HG03039 (cell line): ENCODE measurements around the gene ZNF865.
A peak's percentile ranks its signal among the peaks of the same experiment; 100 is the strongest.

Experiments used
- ATAC-seq: cut with Tn5 transposase; IDR thresholded peaks from one replicate; pipeline ENCODE4 v1.9.1; 2021; ENCODE audit warnings: mild to moderate bottlenecking, moderate library complexity; ENCODE audit not compliant: unreplicated experiment

ZNF865 gene

GRCh38 chr19:55643887-55644176 lies 38.4 kb downstream of the ZNF865 start:
- no peak for ATAC-seq

DNA sequence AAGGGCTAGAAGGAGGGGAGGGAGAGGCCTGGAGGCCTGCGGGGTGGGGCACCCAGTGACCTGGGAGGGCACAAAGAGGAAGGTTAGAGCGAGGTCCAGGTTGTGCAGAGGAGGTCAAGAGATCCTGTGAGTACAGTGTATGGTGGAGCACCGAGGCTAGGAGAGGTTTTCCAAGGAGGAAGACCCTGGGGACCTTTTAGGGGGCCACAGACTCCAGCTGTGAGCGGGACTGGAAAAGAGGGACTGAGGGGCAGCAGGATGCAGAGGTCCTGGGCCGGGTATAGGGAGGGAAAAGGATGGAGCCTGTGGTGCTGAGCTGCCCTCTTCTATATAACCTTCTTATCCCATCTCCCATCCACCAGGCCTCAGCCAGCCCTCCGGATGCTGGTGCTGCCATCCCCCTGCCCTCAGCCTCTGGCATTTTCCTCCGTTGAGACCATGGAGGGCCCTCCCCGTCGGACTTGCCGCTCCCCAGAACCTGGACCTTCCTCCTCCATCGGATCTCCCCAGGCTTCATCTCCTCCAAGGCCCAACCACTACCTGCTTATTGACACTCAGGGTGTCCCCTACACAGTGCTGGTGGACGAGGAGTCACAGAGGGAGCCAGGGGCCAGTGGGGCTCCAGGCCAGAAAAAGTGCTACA lies 38.9 kb downstream of the ZNF865 start:
- ATAC-seq, result no peak

DNA sequence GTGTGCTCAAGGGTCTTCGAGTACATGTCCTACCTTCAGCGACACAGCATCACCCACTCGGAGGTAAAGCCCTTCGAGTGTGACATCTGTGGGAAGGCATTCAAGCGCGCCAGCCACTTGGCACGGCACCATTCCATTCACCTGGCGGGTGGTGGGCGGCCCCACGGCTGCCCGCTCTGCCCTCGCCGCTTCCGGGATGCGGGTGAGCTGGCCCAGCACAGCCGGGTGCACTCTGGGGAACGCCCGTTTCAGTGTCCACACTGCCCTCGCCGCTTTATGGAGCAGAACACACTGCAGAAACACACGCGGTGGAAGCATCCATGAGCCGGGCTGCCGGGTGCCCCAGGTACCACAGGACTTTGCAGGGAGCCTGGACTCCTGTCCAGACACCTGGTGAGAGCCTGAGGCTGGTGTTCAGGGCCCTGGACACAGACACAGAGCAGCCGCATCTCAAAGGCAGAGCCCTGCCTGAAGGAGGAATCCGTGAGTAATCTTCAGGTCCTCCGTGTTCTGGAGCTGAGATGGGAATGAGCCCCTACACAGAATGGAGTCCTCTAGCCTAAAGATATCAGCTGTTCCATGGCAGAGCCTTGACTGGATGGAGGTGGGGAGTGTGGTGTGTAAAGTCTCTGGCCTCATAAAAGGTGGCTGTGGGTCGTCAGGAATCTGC lies 39.5 kb downstream of the ZNF865 start:
- no peak for ATAC-seq

GRCh38 chr19:55645512-55645881 lies 40.0 kb downstream of the ZNF865 start:
- no peak for ATAC-seq

GRCh38 chr19:55646889-55647731 lies 41.7 kb downstream of the ZNF865 start:
- no peak for ATAC-seq

DNA sequence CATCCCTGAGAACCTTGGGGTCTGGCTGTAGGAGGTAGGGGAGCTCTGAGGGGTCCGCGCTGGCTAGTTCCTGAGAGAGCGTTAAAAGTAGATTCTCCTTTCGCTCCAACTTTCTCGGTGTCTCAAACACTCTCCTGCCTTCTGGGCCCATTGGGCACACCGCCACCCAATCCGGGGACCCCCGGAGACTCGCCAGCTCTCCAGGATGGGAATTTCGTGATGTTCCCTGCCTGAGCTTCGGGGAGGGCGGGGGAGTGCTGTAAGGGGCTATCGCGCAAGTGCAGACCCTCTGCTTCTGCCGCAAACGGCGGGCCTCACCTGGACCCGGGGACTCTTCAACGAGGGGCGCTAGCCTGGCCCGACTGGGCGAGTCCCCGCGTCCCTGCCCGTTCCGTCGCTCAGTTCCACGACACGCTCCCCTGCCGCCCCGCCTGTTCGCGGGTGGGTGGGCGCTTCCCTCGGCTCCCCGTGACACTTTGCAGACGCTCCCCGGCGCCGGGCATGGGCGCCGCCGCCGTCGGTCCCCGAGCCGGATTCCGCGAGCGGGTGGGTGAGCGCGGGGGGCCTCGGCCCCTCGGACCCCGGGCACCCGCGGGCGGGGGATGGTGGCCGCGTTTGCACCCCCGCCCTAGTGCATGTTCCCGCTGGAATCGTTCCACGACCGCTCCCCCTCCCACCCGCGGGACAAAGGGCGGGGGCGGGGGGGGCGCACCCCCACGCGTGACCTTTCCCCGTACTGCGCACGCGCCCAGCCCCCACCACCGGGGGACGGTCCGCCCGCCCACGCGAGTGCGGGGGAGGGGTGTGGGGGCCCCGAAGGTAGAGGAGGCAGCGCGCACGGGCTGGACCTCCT lies 42.5 kb downstream of the ZNF865 start, which contains the start of gene CCDC106:
Gene CCDC106, plus strand, starts transcription at position 481 of the 853 bp plus-strand sequence. CDS start 835 bp downstream, outside the sequence.
- ATAC-seq, result no peak

DNA sequence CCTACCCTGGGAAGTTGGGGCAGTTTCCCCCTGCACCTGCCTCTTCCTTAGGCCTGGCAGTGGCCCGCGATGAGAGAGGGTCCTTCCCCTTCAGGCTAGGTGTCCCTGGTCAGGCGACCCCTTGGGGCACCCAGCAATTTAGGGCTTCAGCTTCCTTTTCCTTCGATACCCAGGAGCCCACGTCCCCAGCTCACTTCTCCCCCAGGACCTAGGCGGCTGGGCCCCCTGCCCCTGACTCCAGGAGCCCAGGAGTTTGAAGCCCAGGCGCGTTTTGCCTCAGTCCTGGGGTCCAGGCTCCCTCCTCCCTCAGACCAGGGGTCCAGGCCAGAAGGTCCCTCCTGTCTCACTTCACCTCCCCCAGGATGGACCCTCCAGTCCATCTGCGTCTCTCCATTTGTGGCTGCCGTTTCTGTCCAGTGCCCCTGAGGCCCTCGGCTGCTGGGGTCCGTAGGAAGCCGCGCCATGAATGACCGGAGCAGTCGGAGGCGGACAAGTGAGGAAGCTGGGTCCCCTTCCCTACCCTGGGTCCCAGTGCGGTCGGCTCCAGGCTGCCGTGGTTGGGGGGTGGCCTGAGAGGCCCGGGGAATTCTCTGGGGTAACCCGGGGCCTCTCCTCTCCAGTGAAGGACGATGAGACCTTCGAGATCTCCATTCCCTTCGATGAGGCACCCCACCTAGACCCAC lies 43.3 kb downstream of the ZNF865 start:
- no peak for ATAC-seq

GRCh38 chr19:55649268-55650125 lies 44.0 kb downstream of the ZNF865 start:
- ATAC-seq, result no peak

DNA sequence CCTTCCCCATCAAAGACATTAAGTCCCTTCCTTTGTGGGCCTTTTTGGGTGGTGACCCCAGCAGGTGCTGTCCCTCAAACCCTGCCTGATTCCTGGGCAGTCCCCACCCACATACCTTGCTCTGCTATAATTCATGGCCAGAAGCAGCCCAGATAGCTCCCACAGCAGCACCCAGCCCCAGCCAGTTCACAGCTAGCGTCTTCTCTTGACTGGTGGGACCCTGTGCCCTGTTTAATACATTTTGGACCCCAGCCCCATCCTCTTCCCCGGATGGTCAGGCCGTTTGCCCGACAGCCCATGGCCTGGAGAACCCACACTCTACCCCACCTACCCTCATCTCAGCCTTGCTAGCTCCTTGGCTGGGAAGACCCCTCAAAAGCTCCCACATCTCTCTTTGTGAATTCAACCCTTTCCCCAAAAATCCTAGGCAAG lies 44.7 kb downstream of the ZNF865 start:
- ATAC-seq, result no peak

- no peak for ATAC-seq
These were observed 45.3 kb downstream of the ZNF865 start for GRCh38 chr19:55650602-55651230.

GRCh38 chr19:55651236-55651635 lies 45.8 kb downstream of the ZNF865 start:
- no peak for ATAC-seq

DNA sequence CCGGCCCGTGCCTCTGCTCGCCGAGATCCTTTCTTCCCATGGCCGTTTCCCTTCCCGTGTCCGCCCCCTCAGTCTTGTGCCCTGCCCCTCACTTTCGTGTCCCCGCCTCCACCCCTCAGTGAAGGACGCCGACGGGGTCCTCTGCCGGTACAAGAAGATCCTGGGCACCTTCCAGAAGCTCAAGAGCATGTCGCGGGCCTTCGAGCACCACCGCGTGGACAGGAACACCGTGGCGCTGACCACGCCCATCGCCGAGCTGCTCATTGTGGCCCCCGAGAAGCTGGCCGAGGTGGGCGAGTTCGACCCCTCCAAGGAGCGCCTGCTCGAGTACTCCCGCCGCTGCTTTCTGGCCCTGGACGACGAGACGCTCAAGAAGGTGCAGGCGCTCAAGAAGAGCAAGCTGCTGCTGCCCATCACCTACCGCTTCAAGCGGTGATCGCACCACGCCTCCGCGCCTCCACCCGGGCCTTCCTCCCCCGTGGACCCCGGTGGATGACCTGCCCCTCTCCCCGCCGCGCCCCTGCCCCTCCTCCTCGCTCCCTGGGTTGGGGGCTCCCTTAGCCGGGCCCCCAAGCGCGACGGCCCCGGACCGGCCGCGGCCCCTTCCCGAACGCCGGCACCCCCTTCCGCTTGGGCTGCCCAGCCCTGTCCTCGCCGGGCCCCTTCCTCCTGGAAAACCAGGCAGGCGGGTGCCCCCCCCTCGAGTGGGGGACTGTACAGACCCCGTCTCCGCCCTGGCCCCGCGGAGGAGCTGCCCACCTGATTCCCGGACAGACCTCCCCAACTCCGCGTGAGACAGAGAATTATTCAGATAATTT lies 47.1 kb downstream of the ZNF865 start:
- ATAC-seq, result no peak

GRCh38 chr19:55653651-55654322 lies 48.3 kb downstream of the ZNF865 start:
- ATAC-seq, result peak; percentile 36

DNA sequence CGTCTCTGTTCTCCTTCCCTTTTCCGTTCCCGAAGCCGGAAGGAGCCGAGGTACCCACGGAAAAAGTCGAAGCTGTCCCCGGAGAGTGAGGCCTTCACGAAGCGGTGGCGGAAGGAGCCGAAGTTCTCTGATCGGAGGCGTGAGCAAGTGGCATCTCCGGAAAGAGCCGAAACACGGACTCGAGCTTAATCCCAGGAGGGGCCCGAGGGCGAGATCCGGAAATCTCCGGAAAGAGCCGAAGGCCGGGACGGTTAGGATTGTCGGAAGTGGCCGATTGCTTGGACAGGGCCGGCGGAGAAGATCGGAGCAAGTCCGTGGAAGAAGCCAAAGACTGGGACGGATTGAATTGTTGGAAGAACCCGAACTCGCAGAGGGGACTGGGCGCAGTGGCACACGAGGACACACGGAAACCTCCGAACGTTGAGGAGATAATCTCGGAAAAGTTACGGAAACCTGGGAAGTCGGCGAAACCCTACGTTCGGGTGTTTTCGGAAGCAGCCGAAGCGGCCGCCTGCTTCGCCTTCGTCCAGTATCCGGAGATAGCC lies 48.9 kb downstream of the ZNF865 start:
- ATAC-seq, result peak; percentile 44

GRCh38 chr19:55654868-55655647 lies 49.6 kb downstream of the ZNF865 start, which contains the start of gene U2AF2:
Gene U2AF2 (plus strand): TSS chr19:55655035. CDS start chr19:55655105, 70 bp downstream.
- peak; percentile 27 for ATAC-seq

DNA sequence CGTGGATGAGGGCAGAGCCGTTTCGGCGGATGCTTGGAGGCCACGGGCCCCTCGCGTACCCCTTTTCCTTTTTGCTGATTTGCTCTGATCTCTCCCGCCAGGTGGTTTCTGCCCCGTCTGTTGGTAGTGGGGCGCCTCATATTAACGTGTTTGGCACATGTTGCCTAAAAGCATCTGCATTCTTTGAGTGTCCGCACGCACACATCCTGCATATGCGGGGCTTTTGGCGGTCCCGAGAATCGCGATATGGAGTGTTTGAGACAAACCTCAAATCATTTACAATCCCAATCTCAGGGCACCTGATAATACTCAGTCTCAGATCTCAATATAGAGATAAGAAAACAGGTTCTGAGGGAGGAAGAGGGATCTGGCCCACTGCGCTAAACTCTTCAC lies 50.2 kb downstream of the ZNF865 start:
- no peak for ATAC-seq
